Stimulated activated CD8-positive, alpha-beta memory T cell treated with anti-CD3 and anti-CD28 coated beads, Interleukin-2, amount 100 ng/mL, for 48 hours (primary cell): ENCODE data around the gene MTF2.
A peak's percentile ranks its signal among the peaks of the same experiment; 100 is the strongest.
"Not testable (repeated sequence)": the region's sequence is repeated elsewhere in the genome, so short reads cannot be mapped to it uniquely, and the experiment has no call there.

ENCODE experiments used
- DNase-seq, 2 donors: peaks; one replicate each; pipeline ENCODE4 v3.0.0-alpha.2; 2020; ENCODE audit warnings: low read depth in 2 of 2

MTF2 gene

DNA sequence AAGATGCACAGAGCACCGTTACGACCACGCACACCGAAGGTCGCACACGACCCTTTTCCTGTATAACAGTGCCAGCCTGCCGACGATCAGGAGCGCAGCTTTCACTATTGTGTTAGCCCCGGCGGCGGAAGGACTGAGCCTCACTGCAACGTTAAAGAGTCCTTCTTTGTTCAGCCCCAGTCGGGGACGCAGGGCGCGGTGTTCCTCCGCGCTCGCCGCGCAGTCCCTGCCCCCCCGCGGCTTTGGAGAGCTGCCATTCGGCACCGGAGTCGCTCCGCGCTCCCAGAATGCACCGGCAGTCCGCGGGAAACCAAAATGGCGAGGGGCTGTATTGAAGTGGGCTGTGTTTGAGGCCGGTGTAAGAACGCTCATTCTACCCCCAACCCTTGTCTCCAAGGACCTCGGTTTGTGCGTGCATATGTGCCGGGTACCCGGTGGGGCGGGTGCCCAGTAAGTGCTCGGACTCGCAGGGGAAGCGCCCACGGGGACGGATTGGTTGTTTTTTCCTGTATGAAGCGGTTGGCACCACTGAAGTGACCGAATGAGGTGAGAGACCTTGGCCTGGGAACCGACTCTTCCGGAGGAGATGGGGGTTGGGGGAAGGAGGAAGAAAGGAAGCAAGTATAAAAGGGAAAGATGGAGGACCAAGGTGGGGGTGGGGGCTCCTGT lies at the start of gene MTF2:
MTF2 (plus strand) TSS at position 298 of the 669 bp plus-strand sequence; CDS start at position 542, 244 bp downstream.
- DNase-seq: peak; percentile 88 to 95

DNA sequence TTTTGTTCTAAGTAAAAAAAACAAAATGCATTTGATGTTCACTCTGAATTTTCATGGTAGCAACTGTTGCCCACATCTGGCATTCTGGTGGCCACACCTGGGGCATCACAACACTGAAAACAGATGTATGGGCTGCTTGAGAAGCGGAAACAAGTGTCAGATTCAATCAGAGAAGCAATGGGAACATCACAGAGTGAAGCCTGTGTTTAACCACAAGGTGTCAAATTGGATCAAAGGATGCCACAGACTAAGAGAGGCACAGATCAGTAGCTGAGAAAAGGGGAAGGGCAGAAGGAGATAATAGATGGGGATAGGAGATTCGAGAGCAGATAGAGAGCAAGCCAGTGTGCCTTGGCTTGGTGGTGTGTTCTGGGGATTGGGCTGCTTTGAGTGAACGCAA lies 49.8 kb upstream of the MTF2 start:
- DNase-seq: no peak

DNA sequence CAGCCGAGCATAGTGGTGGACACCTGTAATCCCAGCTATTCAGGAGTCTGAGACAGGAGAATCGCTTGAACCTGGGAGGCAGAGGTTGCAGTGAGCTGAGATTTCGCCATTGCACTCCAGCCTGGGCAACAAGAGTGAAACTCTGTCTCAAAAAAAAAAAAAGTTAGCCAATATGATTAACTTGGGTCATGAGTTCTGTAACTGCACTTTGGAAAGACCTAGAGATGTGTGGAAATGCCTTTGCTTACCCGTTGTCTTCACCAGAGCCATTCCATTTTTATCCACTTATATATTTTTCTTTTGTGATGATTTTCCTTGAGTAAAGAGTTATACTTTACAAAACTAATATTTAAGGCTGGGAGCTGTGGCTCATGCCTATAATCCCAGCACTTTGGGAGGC lies 48.9 kb upstream of the MTF2 start:
- not testable (repeated sequence) for DNase-seq

DNA sequence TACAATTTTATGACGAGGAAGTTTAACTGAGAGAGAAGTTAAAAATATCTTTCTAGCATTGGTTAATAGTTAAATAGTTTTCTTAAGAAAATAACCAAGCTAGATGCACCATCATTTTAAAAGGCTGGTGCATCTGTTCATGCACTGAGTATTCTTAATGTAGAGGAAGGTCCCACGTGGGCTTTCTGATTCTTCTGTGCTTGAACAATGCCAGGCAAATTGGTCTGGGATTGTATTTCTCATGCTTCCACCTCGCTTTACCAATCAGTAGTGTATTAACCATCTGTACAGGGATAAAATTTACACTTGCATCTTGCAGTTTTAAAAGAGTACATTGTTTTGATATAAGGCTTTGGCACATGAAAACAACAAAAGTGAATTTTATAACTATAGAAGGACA lies 47.4 kb upstream of the MTF2 start:
- no peak for DNase-seq

DNA sequence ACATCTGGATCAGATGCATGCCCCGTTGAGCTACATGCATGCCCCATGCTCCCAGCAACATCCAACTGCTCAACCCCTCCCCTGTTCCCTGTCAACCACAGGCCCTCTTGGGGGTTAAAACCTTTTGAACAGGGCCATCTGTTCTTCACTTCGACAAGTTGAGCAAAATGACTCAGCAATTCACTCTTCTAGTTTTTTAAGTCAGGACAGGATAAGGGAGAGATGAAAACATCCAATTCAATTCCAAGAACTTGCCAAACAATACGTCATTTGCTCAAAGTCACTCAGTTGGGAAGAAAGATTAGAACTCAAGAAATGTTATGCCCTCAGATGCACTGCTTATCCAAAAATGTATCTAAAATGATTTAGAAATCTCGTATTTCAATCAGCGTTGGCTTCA lies 46.1 kb upstream of the MTF2 start:
- DNase-seq: no peak

DNA sequence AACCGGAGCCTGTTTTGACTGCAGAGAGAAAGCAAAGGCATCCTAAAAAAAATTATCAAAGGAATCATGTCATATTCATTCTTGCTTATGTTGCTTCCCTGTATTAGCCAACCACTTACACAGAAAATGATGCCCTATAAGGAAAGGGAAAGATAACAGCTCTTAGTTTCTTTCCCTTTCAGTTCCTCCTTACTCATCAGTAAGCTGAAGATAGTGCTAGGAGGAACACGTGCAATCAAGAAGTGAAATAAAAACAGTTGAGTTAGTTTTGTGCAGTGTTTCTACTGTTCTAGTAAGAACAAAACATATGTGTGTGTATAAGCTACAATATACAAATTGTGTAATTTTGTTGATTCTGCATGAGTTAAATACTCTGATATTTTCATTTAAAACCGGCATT lies 45.3 kb upstream of the MTF2 start:
- DNase-seq: no peak

DNA sequence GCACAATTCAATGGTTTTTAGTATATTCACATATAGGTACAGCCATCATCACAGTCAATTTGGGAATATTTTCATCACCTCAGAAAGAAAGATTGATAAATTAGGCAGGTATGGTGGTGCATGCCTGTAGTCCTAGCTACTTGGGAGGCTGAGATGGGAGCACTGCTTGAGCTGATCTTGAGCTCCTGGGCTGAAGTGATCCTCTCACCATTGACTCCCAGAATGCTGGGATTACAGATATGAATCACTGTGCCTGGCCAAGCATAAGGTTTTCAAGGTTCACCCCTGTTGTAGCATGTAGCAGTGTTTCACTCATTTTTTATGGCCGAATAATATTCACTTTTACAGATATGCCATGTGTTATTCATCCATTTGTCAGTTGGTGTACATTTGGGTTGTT lies 44.7 kb upstream of the MTF2 start:
- DNase-seq: no peak

DNA sequence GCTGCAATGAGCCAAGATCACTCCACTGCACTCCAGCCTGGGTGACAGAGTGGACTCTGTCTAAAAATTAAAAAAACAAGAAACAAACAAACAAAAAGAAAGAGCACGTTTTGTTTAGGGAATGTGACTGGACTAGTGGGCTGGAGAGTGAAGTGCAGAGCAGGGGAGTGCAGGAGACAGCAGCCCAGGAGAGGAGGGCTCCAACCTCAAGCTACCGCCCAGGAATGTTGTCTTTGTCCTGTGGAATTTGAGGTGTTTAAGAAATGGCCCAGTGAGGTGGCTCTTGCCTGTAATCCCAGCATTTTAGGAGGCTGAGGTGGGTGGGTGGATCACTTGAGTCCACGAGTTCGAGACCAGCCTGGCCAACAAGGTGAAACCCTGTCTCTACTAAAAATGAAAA lies 42.4 kb upstream of the MTF2 start:
- no peak for DNase-seq

DNA sequence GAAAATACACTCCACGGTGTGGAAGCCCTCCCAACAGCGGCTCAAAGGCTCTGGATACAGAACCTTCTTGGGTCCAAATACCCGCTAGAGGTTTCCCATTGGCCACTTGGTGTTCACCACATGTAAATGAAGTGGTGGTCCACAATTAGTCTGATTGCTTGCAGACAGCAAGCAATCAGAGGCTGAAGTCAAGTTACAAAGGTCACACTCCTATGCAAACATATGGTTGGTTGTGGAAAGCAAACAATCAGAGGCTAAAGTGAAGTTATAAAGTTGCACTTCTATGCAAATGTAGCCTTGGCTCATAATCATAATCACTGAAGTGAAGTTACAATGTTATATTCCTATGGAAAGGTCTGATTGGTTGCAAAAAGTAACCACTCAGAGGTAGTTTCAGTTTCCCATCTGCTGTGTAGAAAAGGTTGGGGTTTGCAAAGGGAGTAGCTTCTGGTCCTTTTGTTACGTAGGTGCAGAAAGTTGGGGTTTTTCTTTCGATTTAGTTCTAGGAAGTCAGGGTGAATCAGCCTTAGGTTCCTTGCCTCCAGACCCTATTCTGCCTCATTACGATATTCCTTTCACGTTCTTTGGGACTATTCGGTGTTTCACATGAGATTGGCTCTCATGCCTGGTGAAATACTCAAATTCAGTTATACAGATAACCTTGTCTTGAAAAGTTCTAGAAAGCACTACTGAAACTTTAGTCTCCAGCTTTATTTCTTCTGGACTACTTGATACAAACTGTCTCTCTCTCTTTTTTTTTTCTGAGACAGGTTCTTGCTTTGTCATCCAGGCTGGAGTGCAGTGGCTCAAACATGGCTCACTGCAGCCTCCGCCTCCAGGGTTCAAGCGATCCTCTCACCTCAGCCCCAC lies 36.7 kb upstream of the MTF2 start:
- no peak for DNase-seq

DNA sequence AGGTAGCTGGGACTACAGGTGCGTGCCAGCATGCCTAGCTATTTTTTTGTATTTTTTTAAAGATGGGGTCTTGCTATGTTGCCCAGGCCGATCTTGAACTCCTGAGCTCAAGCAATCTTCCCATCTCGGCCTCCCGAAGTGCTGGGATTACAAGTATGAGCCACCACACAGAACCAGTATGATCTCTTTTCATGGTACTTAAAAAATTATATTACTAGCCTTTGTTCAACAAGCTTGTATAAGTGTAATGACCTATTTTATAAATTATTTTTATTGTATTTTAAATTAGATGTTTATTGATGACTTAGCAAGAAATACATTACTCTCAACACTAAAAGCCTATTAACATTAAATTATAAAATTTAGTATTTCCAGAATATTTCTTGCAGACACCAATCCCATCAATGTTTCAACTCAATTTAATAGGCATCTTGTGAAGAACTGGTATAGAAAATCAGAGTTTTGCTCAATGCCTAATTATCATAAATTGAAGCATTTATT lies 36.0 kb upstream of the MTF2 start:
- DNase-seq: no peak

DNA sequence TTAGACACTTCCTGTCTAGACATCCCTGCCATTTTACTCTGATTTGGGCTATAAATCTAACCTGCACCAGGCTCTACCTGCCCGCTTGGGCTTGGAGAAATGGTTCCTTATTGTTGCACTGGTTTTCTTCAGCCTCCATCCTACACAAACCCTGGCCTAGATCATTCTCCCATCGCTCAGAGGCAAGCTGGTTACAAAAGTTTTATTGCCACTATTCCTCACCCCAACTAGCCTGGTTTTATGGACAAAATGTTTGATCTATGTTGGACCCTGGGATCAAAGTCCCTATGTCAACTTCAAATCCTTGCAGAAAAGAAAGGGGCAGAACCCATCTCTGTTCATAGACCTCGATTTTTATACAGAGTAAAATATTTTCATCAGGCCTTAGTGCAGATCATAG lies 31.5 kb upstream of the MTF2 start:
- no peak for DNase-seq

DNA sequence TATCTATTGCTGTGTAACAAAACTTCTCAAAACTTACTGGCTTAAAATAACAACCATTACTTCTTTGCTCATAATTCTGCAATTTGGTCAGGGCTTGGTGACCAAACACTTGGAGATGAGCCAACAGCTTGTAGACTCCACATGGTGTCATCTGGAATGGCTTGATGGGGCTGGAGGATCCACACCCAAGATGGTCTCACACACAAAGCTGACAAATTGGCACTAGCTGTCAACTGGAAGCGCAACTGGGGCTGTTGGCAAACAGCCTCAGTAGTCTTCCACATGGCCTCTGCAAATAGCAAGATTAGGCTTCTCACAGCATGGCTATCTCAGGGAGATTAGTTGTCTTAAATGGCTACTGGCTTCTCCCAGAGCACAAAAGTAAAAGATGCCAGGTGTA lies 27.1 kb upstream of the MTF2 start:
- no peak for DNase-seq

DNA sequence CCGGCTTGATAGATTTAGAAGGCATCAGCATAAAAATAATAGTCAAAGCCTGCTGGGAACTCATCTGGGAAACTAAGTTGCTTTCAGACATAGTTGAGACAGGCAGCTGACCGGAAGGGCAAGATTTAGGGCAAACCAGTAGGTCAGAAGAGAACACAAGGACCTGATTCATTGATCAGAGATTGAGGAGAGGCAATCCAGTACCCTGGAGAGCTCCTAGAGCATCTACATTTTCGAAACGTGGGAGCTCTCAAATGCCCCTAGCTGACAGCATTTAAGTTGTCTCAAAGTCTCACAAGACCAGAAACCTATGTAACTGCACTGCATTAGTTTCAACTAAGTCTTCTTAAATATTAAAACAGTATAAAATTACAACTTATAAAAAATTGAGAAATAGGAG lies 22.9 kb upstream of the MTF2 start:
- no peak for DNase-seq

DNA sequence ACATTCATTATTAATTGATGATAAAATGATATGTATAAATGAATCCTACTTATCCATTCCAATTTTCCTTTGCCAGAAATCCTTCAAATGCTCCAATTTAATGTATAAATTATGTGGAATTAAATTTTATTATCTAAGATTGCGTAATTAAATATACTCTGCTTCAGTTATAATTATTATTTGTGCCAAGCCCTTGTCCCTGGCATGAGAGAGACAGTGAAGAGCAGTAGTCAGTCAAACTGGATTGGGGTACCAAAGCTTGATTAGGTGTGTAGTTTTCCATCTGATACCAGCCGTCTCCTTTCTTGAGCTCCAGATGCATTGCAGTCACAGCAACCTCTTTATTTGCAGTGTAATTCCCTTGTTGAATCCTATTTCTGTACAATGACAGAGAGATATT lies 22.4 kb upstream of the MTF2 start:
- no peak for DNase-seq

DNA sequence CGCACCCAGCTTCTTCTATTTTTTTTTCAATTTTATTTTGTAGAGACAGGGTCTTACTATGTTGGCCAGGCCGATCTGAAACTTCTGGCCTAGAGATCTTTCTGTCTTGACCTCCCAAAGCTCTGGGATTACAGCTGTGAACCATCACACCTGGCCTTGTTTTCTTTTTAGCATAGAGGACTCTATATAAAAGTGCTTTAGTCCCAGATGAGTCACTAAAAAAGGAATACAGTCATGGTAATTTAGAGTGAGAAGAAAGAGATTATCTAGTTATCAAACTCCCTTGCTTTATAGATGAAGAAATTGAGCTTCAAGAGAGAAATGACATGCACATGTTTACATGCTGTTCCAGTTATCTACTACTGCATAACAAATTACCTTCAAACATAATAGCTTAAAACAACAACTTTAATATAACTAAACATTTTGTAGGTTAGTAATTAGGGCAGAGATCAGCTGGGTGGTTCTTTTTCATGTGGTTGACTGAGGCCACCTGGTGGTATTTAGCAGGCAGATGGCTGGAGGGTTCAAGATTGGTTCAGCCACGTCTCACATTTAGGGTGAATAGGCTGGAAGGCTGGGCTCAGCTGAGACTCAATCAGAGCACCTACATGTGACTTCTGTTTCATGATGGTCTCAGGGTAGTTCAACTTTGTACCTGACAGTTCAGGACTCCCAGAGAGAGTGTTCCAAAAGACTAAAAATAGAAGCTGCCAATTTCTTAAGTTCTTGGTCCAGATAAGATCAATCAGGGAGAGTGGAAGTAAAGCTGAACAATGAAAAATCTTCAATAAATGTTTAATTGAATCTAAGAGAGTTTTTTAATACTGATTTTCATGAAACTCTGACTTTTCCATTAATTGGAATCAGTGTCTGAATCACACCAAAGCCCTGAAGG lies 16.9 kb upstream of the MTF2 start:
- peak in 1 of 2 donors; percentile 17 for DNase-seq

DNA sequence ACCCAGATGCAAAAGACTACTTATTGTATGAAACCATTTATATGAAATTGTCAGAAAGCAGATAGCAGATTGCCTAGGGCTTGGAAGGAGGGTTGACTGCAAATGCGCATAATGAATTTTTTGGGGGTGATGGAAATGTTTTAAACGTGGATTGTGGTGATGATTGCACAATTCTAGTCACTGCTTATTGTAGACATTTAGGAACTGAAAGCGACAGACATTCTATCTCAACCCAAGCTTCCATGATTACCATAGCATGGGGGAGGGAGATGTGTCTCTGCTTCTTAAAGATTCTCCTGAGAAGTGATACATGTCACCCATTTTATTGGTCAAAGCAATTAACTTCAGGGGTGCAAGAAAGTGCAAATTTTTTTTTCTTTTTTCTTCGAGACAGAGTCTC lies 2.8 kb upstream of the MTF2 start:
- no peak for DNase-seq

DNA sequence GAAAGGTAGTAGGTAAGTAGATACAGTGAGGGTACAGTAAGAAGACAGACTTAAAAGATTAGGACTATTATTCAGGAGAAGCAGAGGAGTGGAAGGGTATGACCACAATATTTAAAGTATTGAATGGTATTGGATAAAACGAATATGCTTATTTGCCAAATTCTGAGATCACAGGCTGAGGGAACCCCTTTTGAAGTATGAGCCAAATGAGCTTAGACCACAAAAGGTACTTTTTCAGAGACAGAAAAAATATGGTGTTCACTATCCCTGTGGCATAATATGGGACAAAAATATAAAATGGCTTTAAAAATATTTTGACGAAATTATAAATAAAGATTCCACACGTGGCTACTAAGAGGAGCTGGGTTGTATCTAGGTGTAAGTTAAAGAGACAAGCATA lies 880 bp upstream of the MTF2 start:
- DNase-seq: no peak

DNA sequence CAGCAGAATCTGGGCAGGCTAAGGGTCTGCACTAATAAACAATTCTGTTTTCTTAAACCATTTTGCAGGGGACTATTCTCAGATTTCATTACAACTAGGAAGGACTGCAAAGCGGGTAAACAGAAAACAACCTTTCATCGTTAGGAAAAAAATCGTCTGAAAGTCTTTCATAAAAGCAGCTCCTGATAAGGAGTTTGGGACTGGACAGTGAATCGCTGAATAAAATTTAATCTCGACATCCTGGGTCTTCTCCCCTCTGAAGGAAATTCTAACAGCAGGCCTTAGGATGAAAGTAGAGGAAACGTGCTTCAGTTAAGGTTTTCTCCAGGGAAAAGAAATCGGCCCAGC lies 471 bp upstream of the MTF2 start:
- DNase-seq: no peak

DNA sequence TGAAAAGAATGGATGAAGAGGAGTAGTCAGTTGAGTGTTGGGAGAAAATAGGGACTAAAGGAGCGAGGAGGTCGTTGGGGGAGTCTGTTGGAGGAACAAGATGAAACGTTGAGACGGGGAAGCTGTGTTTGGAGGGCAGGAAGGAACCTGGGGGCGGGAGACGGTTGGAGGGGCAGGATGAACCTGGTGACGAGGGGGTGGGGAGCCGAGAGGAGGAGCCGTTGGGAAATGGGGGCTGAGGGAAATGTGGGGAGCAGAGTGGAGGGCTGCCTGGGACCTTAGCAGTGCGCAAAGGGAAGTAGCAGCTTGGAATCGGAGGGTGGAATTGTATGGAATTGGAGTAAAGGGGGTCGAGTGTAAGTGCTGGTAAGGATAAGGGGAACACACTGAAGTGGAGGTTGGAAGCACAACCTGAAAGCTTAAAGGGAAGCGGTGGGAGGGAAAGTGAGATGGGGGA lies 630 bp downstream of the MTF2 start:
- peak; percentile 23 to 26 for DNase-seq

DNA sequence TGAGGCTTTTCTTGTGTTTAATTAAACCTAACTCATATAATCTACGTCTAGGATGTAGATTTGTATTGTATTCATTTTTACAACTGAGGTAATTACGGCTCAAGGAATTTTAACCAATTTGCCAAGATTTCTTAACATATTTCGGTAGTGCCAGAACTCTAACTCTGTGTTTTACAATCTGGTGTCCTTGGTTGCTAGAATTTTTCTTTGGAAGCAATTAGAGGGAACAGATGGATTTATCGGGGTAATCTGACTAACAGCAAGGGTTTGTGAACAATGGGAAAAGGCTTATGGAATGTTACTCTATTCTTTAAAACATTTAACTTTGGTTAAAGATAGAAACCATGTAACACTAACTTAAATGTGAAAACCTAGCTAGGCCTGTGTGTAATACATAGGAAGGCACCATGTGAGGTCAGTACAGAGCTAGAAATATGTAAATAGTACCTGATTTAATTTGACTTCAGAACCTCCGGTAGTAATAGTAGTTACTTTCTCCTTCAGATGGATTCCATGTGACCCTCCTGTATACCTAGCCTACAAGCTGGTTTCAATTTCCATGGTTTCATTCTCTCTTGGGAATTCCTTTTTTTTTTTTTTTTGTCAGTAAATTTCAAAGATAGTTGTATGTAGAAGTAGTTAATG lies 1.2 kb downstream of the MTF2 start:
- no peak for DNase-seq

DNA sequence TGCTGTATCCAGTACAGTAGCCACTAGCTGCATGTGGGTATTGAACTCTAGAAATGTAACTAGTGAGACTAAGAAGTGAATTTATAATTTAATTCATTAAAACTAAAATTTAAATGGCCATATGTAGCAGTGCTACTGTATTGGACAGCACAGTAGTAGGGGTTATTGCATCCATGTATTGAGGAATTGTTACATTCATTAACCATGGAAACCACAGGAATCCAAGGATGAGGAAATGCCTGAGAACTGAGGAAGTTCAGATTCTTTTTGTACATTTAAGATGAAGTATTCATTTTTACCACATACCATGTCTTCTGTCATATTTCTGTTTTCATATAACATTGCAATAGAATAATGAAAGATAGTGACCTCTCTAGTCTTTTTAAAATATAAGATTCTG lies 2.6 kb downstream of the MTF2 start:
- no peak for DNase-seq

DNA sequence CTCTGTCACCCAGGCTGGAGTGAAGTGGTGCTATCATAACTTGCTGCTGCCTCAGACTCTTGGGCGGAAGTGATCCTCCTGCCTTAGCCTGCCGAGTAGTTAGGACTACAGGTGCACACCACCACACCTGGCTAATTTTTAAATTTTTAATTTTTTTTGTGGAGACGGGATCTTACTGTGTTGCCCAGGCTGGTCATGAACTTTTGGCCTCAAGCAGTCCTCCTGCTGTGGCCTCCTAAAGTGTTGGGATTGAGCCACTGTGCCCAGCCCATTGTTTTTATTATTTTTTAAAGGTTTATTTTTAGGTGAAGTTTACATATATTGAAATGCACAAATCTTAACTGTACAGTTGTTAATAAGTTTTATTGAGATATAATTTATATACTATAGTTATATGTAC lies 3.2 kb downstream of the MTF2 start:
- no peak for DNase-seq
